HEK293 (cell line): Measurements from ENCODE around the gene PGBD5.
A peak's percentile ranks its signal among the peaks of the same experiment; 100 is the strongest.

Source experiments
- CTCF ChIA-PET: fragments of 350-600 bp; formaldehyde crosslinking; extraction: SDS; loops from one replicate; lab custom pipeline; 2021; ENCODE audit warnings: antibody characterized with exemption; lab: Yijun Ruan, JAX
- POLR2A ChIA-PET: fragments of 300-600 bp; formaldehyde crosslinking; extraction: SDS; loops from one replicate; lab custom pipeline; 2020; ENCODE audit warnings: antibody characterized with exemption, inconsistent platforms; lab: Yijun Ruan, JAX
- H3K27ac ChIP-seq: fragments of 200-500 bp; sonication (Bioruptor generic); 2 replicates; pipeline ENCODE4 v1.5.1; 2014; ENCODE audit warnings: low read depth, low read length, control low read depth, inconsistent platforms; ENCODE audit errors: extremely low read depth
- H3K36me3 ChIP-seq, 2 experiments: fragments of 200-500 bp in 1 of 2; sonication (Bioruptor generic) in 1 of 2; 1 replicate in 1 of 2; 2 replicates in 1 of 2; pipeline ENCODE4 v1.5.1; 2014 to 2017; ENCODE audit warnings: inconsistent platforms in 2 of 2, low read length in 2 of 2; ENCODE audit not compliant: control insufficient read depth in 2 of 2, insufficient read depth in 1 of 2
- H3K4me1 ChIP-seq: fragments of 200-500 bp; sonication (Bioruptor generic); 2 replicates; pipeline ENCODE4 v1.5.1; 2014; ENCODE audit warnings: mild to moderate bottlenecking, low read length, inconsistent platforms; ENCODE audit not compliant: control insufficient read depth, insufficient read depth
- H3K4me3 ChIP-seq: 2 replicates; pipeline ENCODE4 v1.5.1; 2011; ENCODE audit warnings: low read depth, mild to moderate bottlenecking, control low read depth, low read length, moderate library complexity
- H3K9me3 ChIP-seq: fragments of 200-500 bp; sonication (Bioruptor generic); 2 replicates; pipeline ENCODE4 v1.5.1; 2014; ENCODE audit warnings: low read depth, low read length, inconsistent platforms; ENCODE audit not compliant: control insufficient read depth, insufficient read depth
- BCL11B ChIP-seq: fragments of 450-650 bp; formaldehyde crosslinking; IDR thresholded peaks from 2 replicates; pipeline ENCODE4 v1.5.1; 2016; ENCODE audit warnings: low read depth, missing biosample characterization, missing genetic modification characterization
- GLIS1 ChIP-seq: fragments of 450-650 bp; formaldehyde crosslinking; IDR thresholded peaks from 2 replicates; pipeline ENCODE4 v1.5.1; 2016; ENCODE audit warnings: missing biosample characterization, missing genetic modification characterization
- MYNN ChIP-seq: fragments of 450-650 bp; formaldehyde crosslinking; IDR thresholded peaks from 2 replicates; pipeline ENCODE4 v1.5.1; 2016; ENCODE audit warnings: missing biosample characterization, missing genetic modification characterization, borderline replicate concordance
- SP3 ChIP-seq: fragments of 450-650 bp; formaldehyde crosslinking; IDR thresholded peaks from 2 replicates; pipeline ENCODE4 v1.5.1; 2016; ENCODE audit warnings: missing biosample characterization, missing genetic modification characterization
- ZIC2 ChIP-seq: fragments of 450-650 bp; formaldehyde crosslinking; IDR thresholded peaks from 2 replicates; pipeline ENCODE4 v1.5.1; 2016; ENCODE audit warnings: missing biosample characterization, missing genetic modification characterization
- ZNF121 ChIP-seq: fragments of 450-650 bp; formaldehyde crosslinking; IDR thresholded peaks from 2 replicates; pipeline ENCODE4 v1.5.1; 2016; ENCODE audit warnings: missing biosample characterization, missing genetic modification characterization
- ZNF544 ChIP-seq: fragments of 450-650 bp; formaldehyde crosslinking; IDR thresholded peaks from 2 replicates; pipeline ENCODE4 v1.5.0; 2017; ENCODE audit warnings: missing biosample characterization, missing genetic modification characterization
- ZNF777 ChIP-seq: fragments of 450-650 bp; formaldehyde crosslinking; IDR thresholded peaks from 2 replicates; pipeline ENCODE4 v1.5.1; 2017; ENCODE audit warnings: missing biosample characterization, missing genetic modification characterization, borderline replicate concordance
- ZNF837 ChIP-seq: fragments of 450-650 bp; formaldehyde crosslinking; IDR thresholded peaks from 2 replicates; pipeline ENCODE4 v1.5.1; 2016; ENCODE audit warnings: missing biosample characterization, missing genetic modification characterization
- TF ChIP-seq, protein P1 (sequence below): fragments of 450-650 bp; formaldehyde crosslinking; IDR thresholded peaks from 2 replicates; pipeline ENCODE4 v1.5.1; 2016; ENCODE audit warnings: missing biosample characterization, missing genetic modification characterization
- TF ChIP-seq, protein P2 (sequence below): fragments of 450-650 bp; formaldehyde crosslinking; IDR thresholded peaks from 2 replicates; pipeline ENCODE4 v1.5.1; 2016; ENCODE audit warnings: missing biosample characterization, missing genetic modification characterization
- TF ChIP-seq, protein P3 (sequence below): fragments of 450-650 bp; formaldehyde crosslinking; IDR thresholded peaks from 2 replicates; pipeline ENCODE4 v1.5.1; 2017; ENCODE audit warnings: missing biosample characterization, missing genetic modification characterization

Gene PGBD5

DNA sequence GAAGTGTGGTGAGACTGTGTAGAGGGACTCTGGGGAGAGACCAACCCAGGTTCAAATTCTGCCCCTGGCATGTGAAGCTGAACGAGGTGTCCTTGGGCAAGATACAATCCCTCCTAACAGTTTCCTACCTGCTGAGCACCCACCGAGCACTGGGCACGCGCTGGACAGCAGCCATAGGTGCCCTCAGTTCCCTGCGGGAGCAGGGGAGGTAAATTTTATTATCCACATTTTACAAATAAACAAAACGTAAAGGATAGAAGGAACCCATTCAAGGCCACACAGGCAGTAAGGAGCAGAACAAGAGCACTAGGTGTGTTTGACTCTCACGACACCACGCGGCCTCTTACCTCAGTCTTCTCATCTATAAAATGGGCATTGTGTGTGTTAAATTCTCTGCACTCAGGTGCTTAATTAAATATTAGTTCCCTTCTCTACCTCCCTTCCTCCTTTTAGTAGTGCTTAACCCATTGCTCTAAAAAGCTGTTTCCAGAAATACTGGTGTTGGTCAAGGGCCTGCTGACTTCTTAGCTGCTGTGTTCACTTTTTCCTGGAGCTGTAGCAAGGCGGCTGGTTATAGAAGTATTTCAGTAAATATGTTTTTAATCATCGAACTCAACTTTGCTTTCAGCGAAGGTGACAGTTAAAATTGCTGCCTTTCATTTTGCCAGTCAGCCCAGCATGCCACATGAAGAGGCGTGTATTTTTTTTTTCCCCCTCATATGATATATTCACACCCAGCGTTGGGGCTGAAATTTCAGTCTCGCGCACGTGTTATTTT lies 41.6 kb downstream of the PGBD5 start:
- CTCF ChIA-PET = no interaction called here
- POLR2A ChIA-PET = no interaction called here

DNA sequence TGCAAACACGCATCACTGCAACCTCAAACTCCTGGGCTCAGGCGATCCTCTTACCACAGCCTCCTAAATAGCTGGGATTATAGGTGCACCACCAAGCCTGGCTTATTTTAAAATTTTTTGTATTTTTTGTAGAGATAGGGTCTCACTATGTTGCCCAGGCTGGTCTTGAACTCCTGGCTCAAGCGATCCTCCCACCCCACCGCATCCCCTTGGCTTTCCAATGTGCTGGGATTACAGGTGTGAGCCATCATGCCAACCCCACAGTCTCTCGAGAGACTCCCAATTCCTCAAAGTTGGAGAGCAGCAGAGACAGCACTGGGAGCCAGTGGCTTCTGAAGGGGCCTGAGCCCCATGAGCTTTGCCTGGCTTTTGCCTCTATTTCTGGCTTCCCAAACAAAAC lies 42.7 kb downstream of the PGBD5 start:
- no peak for TF ChIP-seq SP3 (tag by site-specific recombination)
- no peak for TF ChIP-seq ZNF544 (tag by site-specific recombination)
- no peak for TF ChIP-seq BCL11B
- TF ChIP-seq ZNF121 = peak; percentile 46; the same call in 1 of the 2 replicates
- no peaks in the 10 kb centered on the region for H3K4me1 ChIP-seq
- POLR2A ChIA-PET = no interaction called here
- H3K4me3 ChIP-seq = no peak overlapping the region
- no peaks in the 10 kb centered on the region for H3K36me3 ChIP-seq
- no peak overlapping the region for H3K27ac ChIP-seq
- CTCF ChIA-PET = no interaction called here
- no peaks in the 10 kb centered on the region for H3K9me3 ChIP-seq

More for the DNA sequence above, 41.6 kb downstream of the PGBD5 start:
- TF ChIP-seq MYNN (tag by site-specific recombination) (no peak), ZNF777 (no peak), ZNF837 (tag by site-specific recombination) (no peak)
- TF ChIP-seq, protein P1, sequence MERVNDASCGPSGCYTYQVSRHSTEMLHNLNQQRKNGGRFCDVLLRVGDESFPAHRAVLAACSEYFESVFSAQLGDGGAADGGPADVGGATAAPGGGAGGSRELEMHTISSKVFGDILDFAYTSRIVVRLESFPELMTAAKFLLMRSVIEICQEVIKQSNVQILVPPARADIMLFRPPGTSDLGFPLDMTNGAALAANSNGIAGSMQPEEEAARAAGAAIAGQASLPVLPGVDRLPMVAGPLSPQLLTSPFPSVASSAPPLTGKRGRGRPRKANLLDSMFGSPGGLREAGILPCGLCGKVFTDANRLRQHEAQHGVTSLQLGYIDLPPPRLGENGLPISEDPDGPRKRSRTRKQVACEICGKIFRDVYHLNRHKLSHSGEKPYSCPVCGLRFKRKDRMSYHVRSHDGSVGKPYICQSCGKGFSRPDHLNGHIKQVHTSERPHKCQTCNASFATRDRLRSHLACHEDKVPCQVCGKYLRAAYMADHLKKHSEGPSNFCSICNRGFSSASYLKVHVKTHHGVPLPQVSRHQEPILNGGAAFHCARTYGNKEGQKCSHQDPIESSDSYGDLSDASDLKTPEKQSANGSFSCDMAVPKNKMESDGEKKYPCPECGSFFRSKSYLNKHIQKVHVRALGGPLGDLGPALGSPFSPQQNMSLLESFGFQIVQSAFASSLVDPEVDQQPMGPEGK (tag by site-specific recombination) = no peak
- TF ChIP-seq, protein P2, sequence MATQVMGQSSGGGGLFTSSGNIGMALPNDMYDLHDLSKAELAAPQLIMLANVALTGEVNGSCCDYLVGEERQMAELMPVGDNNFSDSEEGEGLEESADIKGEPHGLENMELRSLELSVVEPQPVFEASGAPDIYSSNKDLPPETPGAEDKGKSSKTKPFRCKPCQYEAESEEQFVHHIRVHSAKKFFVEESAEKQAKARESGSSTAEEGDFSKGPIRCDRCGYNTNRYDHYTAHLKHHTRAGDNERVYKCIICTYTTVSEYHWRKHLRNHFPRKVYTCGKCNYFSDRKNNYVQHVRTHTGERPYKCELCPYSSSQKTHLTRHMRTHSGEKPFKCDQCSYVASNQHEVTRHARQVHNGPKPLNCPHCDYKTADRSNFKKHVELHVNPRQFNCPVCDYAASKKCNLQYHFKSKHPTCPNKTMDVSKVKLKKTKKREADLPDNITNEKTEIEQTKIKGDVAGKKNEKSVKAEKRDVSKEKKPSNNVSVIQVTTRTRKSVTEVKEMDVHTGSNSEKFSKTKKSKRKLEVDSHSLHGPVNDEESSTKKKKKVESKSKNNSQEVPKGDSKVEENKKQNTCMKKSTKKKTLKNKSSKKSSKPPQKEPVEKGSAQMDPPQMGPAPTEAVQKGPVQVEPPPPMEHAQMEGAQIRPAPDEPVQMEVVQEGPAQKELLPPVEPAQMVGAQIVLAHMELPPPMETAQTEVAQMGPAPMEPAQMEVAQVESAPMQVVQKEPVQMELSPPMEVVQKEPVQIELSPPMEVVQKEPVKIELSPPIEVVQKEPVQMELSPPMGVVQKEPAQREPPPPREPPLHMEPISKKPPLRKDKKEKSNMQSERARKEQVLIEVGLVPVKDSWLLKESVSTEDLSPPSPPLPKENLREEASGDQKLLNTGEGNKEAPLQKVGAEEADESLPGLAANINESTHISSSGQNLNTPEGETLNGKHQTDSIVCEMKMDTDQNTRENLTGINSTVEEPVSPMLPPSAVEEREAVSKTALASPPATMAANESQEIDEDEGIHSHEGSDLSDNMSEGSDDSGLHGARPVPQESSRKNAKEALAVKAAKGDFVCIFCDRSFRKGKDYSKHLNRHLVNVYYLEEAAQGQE (tag by site-specific recombination) = peak; percentile 83
- Histone ChIP-seq H3K4me1 (no peaks in the 10 kb centered on the region), H3K4me3 (no peak overlapping the region), H3K36me3 (no peaks in the 10 kb centered on the region), H3K27ac (no peak overlapping the region), H3K9me3 (no peaks in the 10 kb centered on the region)

DNA sequence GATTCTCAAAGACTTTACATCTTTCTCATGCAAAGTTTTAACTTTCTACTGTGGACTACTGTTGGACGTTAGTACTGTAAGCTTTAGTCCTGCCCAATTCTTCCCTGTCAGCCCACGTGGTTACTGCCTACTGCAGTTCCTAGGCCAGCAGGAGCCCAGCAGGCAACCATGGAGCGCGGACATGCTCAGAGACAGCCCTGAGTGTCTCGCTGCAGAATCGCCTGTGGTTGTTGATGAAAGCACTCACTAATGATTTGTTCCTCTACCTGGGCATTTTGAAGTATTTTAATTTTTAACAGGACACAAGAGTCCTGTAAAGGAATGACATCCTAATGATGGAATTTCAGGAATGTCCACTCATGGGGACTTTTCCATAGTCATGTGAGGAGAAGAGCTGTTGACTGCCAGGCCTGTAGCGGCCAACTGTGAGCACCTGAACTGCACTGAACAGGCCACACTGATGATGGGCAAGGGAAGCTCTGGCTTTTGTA lies 44.1 kb downstream of the PGBD5 start:
- POLR2A ChIA-PET = interaction anchor here (0.6 to 1.1 kb wide), 3 partner anchors 11 to 91 kb away, joined by 3 to 8 read pairs (median 5); no protein-coding TSS in a partner anchor
- CTCF ChIA-PET = interaction anchor here (0.7 to 1.2 kb wide), 3 partner anchors 10 to 536 kb away, joined by 3 to 5 read pairs (median 3); no protein-coding TSS in a partner anchor

More for the DNA sequence above, 44.1 kb downstream of the PGBD5 start:
- no peak overlapping the region for H3K27ac ChIP-seq
- H3K36me3 ChIP-seq = no peaks in the 10 kb centered on the region
- no peaks in the 10 kb centered on the region for H3K4me1 ChIP-seq
- TF ChIP-seq GLIS1 (peak; percentile 32; the same call in 1 of the 2 replicates), ZIC2 (tag by site-specific recombination) (peak; percentile 77)
- TF ChIP-seq, protein P3, sequence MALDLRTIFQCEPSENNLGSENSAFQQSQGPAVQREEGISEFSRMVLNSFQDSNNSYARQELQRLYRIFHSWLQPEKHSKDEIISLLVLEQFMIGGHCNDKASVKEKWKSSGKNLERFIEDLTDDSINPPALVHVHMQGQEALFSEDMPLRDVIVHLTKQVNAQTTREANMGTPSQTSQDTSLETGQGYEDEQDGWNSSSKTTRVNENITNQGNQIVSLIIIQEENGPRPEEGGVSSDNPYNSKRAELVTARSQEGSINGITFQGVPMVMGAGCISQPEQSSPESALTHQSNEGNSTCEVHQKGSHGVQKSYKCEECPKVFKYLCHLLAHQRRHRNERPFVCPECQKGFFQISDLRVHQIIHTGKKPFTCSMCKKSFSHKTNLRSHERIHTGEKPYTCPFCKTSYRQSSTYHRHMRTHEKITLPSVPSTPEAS = no peak
- H3K4me3 ChIP-seq = no peak overlapping the region
- no peaks in the 10 kb centered on the region for H3K9me3 ChIP-seq
